IMR-90 (cell line): ENCODE results near the gene ERVFRD-1.

ENCODE experiments used
- CHD1 ChIP-seq: IDR thresholded peaks from 2 replicates; pipeline ENCODE4 v1.6.1; 2012; ENCODE audit warnings: low read depth, low read length, improper control_type of control experiment
- FOS ChIP-seq: fragments of 150-350 bp; IDR thresholded peaks from 2 replicates; pipeline ENCODE4 v1.6.1; 2016; ENCODE audit warnings: low read depth, low read length
- MAZ ChIP-seq: IDR thresholded peaks from 2 replicates; pipeline ENCODE4 v1.6.1; 2012; ENCODE audit warnings: low read depth, mild to moderate bottlenecking, low read length, improper control_type of control experiment, moderate library complexity, borderline replicate concordance
- MXI1 ChIP-seq: IDR thresholded peaks from 2 replicates; pipeline ENCODE4 v1.6.1; 2012; ENCODE audit warnings: low read depth, mild to moderate bottlenecking, low read length, moderate library complexity, borderline replicate concordance
- POLR2A ChIP-seq: IDR thresholded peaks from 2 replicates; pipeline ENCODE4 v1.6.1; 2012; ENCODE audit warnings: mild to moderate bottlenecking, low read depth, low read length
- RFX5 ChIP-seq: IDR thresholded peaks from 2 replicates; pipeline ENCODE4 v1.8.0; 2012; ENCODE audit warnings: low read depth, mild to moderate bottlenecking, low read length, moderate library complexity
- SMC3 ChIP-seq: fragments of 150-350 bp; IDR thresholded peaks from 2 replicates; pipeline ENCODE4 v1.6.1; 2016; ENCODE audit warnings: low read depth, mild to moderate bottlenecking, antibody characterized with exemption, low read length, moderate library complexity
- TF ChIP-seq, protein P1 (sequence below): conservative IDR thresholded peaks from 2 replicates; pipeline ENCODE4 v1.5.1; 2012; ENCODE audit warnings: mild to moderate bottlenecking, low read depth, low read length, improper control_type of control experiment
- TF ChIP-seq, protein P2 (sequence below): fragments of 150-350 bp; IDR thresholded peaks from 2 replicates; pipeline ENCODE4 v1.6.1; 2016; ENCODE audit warnings: low read depth, mild to moderate bottlenecking, low read length, moderate library complexity, borderline replicate concordance

DNA sequence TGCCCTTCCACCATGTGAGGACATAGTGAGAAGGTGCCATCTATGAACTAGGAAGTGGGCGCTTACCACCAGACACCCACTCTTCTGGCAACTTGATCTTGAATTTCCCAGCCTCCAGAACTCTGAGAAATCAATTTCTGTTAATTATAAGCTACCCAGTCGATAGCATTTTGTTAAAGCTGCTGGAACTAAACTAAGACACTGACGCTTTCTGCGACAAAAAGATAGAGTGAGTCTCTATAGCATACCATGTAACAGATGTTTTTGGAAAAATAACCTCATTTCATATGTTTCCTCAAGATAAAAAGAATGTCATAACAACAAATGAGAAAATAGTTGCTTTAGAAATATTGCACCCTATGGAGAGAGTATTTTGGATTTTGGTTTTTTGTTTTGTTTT is 33.3 kb downstream of the ERVFRD-1 start:
- TF ChIP-seq, protein P1, sequence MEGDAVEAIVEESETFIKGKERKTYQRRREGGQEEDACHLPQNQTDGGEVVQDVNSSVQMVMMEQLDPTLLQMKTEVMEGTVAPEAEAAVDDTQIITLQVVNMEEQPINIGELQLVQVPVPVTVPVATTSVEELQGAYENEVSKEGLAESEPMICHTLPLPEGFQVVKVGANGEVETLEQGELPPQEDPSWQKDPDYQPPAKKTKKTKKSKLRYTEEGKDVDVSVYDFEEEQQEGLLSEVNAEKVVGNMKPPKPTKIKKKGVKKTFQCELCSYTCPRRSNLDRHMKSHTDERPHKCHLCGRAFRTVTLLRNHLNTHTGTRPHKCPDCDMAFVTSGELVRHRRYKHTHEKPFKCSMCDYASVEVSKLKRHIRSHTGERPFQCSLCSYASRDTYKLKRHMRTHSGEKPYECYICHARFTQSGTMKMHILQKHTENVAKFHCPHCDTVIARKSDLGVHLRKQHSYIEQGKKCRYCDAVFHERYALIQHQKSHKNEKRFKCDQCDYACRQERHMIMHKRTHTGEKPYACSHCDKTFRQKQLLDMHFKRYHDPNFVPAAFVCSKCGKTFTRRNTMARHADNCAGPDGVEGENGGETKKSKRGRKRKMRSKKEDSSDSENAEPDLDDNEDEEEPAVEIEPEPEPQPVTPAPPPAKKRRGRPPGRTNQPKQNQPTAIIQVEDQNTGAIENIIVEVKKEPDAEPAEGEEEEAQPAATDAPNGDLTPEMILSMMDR = no peak
- TF ChIP-seq RFX5 (no peak), MAZ (no peak), CHD1 (no peak), FOS (no peak), POLR2A (no peak), SMC3 (no peak), MXI1 (no peak)
- TF ChIP-seq, protein P2, sequence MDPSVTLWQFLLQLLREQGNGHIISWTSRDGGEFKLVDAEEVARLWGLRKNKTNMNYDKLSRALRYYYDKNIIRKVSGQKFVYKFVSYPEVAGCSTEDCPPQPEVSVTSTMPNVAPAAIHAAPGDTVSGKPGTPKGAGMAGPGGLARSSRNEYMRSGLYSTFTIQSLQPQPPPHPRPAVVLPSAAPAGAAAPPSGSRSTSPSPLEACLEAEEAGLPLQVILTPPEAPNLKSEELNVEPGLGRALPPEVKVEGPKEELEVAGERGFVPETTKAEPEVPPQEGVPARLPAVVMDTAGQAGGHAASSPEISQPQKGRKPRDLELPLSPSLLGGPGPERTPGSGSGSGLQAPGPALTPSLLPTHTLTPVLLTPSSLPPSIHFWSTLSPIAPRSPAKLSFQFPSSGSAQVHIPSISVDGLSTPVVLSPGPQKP = no peak
